Heart left ventricle (tissue), 16 donors: ENCODE results near the gene KPNB1. TPM values are rescaled to one million over a fixed set of nuclear protein-coding genes. Genes with fewer than 3 reads are reported as not detected.

Experiments used
- ATAC-seq, 4 donors: fragments of 200-7000 bp; cut with Tn5 transposase; one replicate each; pipeline ENCODE4 v1.9.1; 2020 to 2022; ENCODE audit warnings: moderate library complexity in 4 of 4, mild to moderate bottlenecking in 3 of 4, moderate number of reproducible peaks in 1 of 4
- DNase-seq, 5 donors: peaks; one replicate each; pipeline ENCODE4 v3.0.0-alpha.2; 2020
- H3K27ac ChIP-seq, 12 donors: fragments of 200-600 bp; sonication (generic) in 4 of 12; one replicate each; pipeline versions ENCODE4 v1.5.0 to v1.8.0; 2016 to 2022; ENCODE audit warnings: mild to moderate bottlenecking in 2 of 12
- H3K27me3 ChIP-seq, 9 donors: fragments of 200-600 bp; sonication (generic) in 2 of 9; one replicate each; pipeline versions ENCODE4 v1.5.1 to v1.8.0; 2016 to 2022; ENCODE audit warnings: mild to moderate bottlenecking in 3 of 9
- H3K36me3 ChIP-seq, 9 donors: fragments of 200-600 bp; sonication (generic) in 2 of 9; one replicate each; pipeline versions ENCODE4 v1.5.0 to v1.8.0; 2018 to 2022; ENCODE audit warnings: mild to moderate bottlenecking in 2 of 9
- H3K4me1 ChIP-seq, 12 donors: fragments of 200-600 bp; sonication (generic) in 4 of 12; one replicate each; pipeline versions ENCODE4 v1.5.0 to v1.8.0; 2016 to 2022; ENCODE audit warnings: mild to moderate bottlenecking in 3 of 12
- H3K4me3 ChIP-seq, 12 donors: fragments of 200-600 bp; sonication (generic) in 4 of 12; one replicate each; pipeline versions ENCODE4 v1.5.0 to v1.8.0; 2017 to 2022; ENCODE audit warnings: mild to moderate bottlenecking in 9 of 12, moderate library complexity in 4 of 12
- H3K9me3 ChIP-seq, 12 donors: fragments of 200-600 bp; sonication (generic) in 4 of 12; one replicate each; pipeline versions ENCODE4 v1.5.0 to v1.8.0; 2016 to 2022; ENCODE audit warnings: mild to moderate bottlenecking in 1 of 12
- POLR2A ChIP-seq, 2 donors: fragments of 450-650 bp; IDR thresholded peaks; one replicate each; pipeline ENCODE4 v1.6.1; 2017; ENCODE audit warnings: antibody characterized with exemption in 2 of 2, mild to moderate bottlenecking in 2 of 2, moderate library complexity in 2 of 2
- WGBS, 4 donors: extraction: QIAGEN DNeasy Blood & Tissue Kit in 2 of 4; methylation state at CpG; one replicate each; pipeline versions ENCODE4 v1.1.5 to v1.1.7; 2013 to 2018; 5-methylcytosine and 5-hydroxymethylcytosine counted together
- intact Hi-C, 10 donors: fragments of 100-400 bp; cut with DNase I; formaldehyde crosslinking; loops; one replicate each; pipeline versions ENCODE4 v1.11.1 to v1.14.2; 2022
- polyA plus RNA-seq, 2 donors: library from polyadenylated mRNA; stranded (reverse); fragments of 200-250 nt; gene quantifications; one replicate each; pipeline ENCODE4 v1.2.3, GENCODE V29; 2013
- total RNA-seq, 9 donors: library from RNA; depleted of rRNA in 2 of 9; stranded (reverse); fragments of >200 nt in 2 of 9; fragmentation: NEBNext Ultra II Directional in 3 of 9; extraction: Animal tissue kit (Norgen Biotek cat#: 25700) in 3 of 9; gene quantifications; one replicate each; pipeline versions ENCODE4 v1.1.0 to v1.2.4, GENCODE V29; 2016 to 2023
- TF ChIP-seq, protein P1 (sequence below), 12 donors: fragments of 200-600 bp; sonication (generic) in 4 of 12; IDR thresholded peaks; one replicate each; pipeline versions ENCODE4 v1.5.0 to v1.8.0; 2018 to 2022; ENCODE audit warnings: antibody characterized with exemption in 12 of 12, mild to moderate bottlenecking in 5 of 12
- donor health status: ischemic (EF 13 %, LVEDD 7.1; RV severe dilation, severe dysfunction).
- donor health status: healthy with polysubstance abuse.
- donor health status: DM: no; HTN: yes; CAD: no.
- donor health status: DM: no; HTN: no; CAD: no.
- donor health status: ischemic (EF 25% LVEDD 6.9; RV normal size, moderate dysfunction).
- donor health status: ischemic (EF 25% LVEDD 5.7; RV mildly dilated, moderate dysfunction).
- donor health status: healthy.
- donor health status: DM: yes; HTN: yes; CAD: no.
- donor health status: ischemic (EF 35%, LVEDD 5.7; RV mildly dilated, moderate dysfunction).
- donor health status: nonischemic (EF 11% LVEDD 7.7; RV severe dilation, severe dysfunction).
- donor health status: DM: yes; HTN: yes; CAD: no.
- donor health status: PGD.
- donor health status: ischemic (EF 29% LVEDD 5.4; RV normal size, mild dysfunction).
- donor health status: nonischemic (EF 23%, LVEDD 6.1; RV moderate dilation, normal function).

The KPNB1 gene
- total and polyA plus RNA-seq, 11 donors, result 30.7 to 236 (median 174) TPM

DNA sequence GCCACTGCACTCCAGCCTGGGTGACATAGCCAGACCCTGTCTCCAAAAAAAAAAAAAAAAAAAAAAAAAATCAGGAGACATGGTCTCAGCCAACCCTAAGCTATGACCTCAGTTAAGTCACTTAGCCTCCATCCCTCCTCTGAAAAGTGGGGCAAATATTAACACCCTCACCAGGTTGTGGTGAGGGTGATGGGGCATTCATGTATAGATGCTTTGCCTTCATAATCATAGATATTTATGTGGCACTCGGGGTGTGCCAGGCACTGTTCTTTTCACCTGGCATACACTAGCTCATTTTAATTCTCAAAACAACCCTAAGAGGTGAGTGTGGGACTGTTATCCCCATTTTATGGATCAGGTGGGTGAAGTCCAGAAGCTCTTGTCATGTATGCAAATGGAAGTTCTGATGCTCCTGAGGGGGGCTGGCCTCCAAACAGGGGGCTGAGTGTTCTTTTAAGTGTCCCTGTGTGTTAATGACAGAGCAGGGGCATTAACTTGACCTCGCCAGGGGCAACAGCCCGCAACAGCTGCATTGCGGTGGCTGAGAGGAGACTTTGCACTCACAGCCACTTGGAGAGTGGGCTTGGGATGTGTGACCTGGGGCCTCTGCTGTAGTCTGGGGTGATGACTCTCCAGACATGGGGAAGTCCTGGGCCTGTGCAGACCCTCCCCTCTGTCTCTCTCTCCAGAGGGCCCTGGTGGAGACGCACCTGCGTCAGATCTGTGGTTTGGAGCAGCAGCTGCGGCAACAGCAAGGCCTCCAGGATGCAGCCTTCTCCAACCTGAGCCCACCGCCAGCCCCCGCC lies 48.4 kb downstream of the KPNB1 start:
- intact Hi-C loops, result loop anchor here in 7 of 10 donors (2.0 to 10.0 kb wide), 8 partner anchors 36 to 197 kb away; partner anchors contain the start of gene SP2 (in 1 of the 7)
- ATAC-seq, result no peak
- no peak for TF ChIP-seq POLR2A (IDR thresholded peaks at IDR 0.05)
- TF ChIP-seq, protein P1, sequence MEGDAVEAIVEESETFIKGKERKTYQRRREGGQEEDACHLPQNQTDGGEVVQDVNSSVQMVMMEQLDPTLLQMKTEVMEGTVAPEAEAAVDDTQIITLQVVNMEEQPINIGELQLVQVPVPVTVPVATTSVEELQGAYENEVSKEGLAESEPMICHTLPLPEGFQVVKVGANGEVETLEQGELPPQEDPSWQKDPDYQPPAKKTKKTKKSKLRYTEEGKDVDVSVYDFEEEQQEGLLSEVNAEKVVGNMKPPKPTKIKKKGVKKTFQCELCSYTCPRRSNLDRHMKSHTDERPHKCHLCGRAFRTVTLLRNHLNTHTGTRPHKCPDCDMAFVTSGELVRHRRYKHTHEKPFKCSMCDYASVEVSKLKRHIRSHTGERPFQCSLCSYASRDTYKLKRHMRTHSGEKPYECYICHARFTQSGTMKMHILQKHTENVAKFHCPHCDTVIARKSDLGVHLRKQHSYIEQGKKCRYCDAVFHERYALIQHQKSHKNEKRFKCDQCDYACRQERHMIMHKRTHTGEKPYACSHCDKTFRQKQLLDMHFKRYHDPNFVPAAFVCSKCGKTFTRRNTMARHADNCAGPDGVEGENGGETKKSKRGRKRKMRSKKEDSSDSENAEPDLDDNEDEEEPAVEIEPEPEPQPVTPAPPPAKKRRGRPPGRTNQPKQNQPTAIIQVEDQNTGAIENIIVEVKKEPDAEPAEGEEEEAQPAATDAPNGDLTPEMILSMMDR (IDR thresholded peaks at IDR 0.05), result no peak
- WGBS, 4 donors, result 74 to 80% (median 78%) methylated on average over 9 of the region's 9 CpGs
- Histone ChIP-seq H3K4me3 (no peak overlapping the region), H3K4me1 (peaks cover 0 to 44% (median 14%) of the 10 kb centered on the region in 12 donors), H3K36me3 (peaks cover 0 to 38% (median 15%) of the 10 kb centered on the region in 9 donors), H3K27ac (no peak overlapping the region), H3K9me3 (no peaks in the 10 kb centered on the region), H3K27me3 (no peaks in the 10 kb centered on the region)
- DNase-seq, result peak in 1 of 5 donors; percentile 44

GRCh38 chr17:47698749-47699535 lies 49.2 kb downstream of the KPNB1 start:
- Histone ChIP-seq H3K27me3 (no peaks in the 10 kb centered on the region), H3K9me3 (no peaks in the 10 kb centered on the region), H3K27ac (peak overlapping the region in 1 of 12 donors; percentile 13), H3K36me3 (peaks cover 0 to 38% (median 15%) of the 10 kb centered on the region in 9 donors), H3K4me3 (no peak overlapping the region), H3K4me1 (peaks cover 0 to 47% (median 14%) of the 10 kb centered on the region in 12 donors)
- TF ChIP-seq, protein P1 (IDR thresholded peaks at IDR 0.05), result peak; percentile 89 to 98 (median 96)
- no peak for TF ChIP-seq POLR2A (IDR thresholded peaks at IDR 0.05)
- 62 to 67% (median 64%) methylated on average over 24 to 25 of the region's 25 CpGs for WGBS, 4 donors
- DNase-seq (peak in 3 of 5 donors; percentile 45 to 88 (median 52)), ATAC-seq (no peak)
- intact Hi-C loops, result loop anchor here in 6 of 10 donors (5.0 to 10.0 kb wide), 7 partner anchors 37 to 196 kb away; partner anchors contain the start of gene SP2 (in 1 of the 6)

DNA sequence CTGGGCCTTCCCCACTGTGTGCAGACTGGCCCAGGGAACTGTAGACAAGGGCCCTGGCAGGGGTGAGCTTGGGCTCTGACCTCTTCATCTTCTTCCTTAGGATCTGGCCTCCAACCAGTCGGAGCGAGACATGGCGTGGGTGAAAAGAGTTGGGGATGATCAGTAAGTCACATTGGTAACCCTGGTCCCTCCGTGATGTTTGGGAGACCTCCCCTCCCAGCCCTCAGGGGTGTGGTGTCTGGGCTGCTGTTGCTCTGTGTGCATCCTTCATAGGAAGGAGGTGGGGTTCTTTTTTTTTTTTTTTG lies 49.8 kb downstream of the KPNB1 start:
- no peaks in the 10 kb centered on the region for H3K9me3 ChIP-seq
- no peaks in the 10 kb centered on the region for H3K27me3 ChIP-seq
- WGBS, 4 donors, result 88 to 97% (median 94%) methylated on average over 4 of the region's 4 CpGs
- intact Hi-C loops, result loop anchor here in 6 of 10 donors (5.0 to 10.0 kb wide), 7 partner anchors 37 to 195 kb away; partner anchors contain the start of gene SP2 (in 1 of the 6)
- DNase-seq (peak in 1 of 5 donors; percentile 61), ATAC-seq (no peak)
- peak overlapping the region in 1 of 12 donors; percentile 13 for H3K27ac ChIP-seq
- no peak overlapping the region for H3K4me3 ChIP-seq
- TF ChIP-seq, protein P1 (IDR thresholded peaks at IDR 0.05), result no peak
- TF ChIP-seq POLR2A (IDR thresholded peaks at IDR 0.05), result no peak
- H3K36me3 ChIP-seq, result peaks cover 0 to 38% (median 15%) of the 10 kb centered on the region in 9 donors
- H3K4me1 ChIP-seq, result peaks cover 0 to 53% (median 14%) of the 10 kb centered on the region in 12 donors
